HS-27A (cell line): Measurements from ENCODE around the gene CCR5AS.
"Not testable (repeated sequence)": the region's sequence is repeated elsewhere in the genome, so short reads cannot be mapped to it uniquely, and the experiment has no call there.

Experiments used
- DNase-seq: peaks from one replicate; pipeline ENCODE4 v3.0.0-alpha.2; 2012; ENCODE audit warnings: low read depth, missing footprints

CCR5AS gene

GRCh38 chr3:46405301-46406019 is 1.4 kb downstream of the CCR5AS start:
- no peak for DNase-seq

DNA sequence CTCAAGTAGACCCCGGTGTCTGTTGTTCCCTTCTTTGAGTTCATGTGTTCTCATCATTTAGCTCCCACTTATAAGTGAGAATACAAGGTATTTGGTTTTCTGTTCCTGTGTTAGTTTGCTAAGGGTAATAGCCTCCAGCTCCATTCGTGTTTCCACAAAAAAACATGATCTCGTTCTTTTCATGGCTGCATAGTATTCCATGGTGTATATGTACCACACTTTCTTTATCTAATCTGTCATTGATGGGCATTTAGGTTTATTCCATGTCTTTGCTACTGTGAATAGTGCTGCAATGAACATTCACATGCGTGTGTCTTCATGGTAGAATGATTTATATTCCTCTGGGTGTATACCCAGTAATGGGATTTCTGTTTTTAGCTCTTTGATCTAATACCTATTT is 4.0 kb downstream of the CCR5AS start:
- not testable (repeated sequence) for DNase-seq

DNA sequence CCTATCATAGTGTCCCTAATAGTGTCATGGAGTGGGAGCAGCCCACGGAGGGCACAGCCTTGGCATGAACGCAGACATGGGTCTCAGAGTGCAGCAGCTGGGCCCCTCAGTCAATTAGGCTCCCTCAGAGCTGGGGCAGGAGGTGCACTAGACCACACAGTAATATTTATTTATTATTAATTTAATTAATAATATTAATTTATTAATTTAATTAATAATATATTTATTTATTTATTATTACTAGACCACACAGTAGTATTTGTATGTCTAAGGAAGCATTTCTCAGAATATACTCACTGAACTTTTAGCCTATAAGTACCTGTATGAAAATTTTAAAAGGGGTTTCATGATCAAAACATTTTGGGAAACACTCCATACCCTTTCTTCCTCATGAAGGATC is 5.3 kb downstream of the CCR5AS start:
- no peak for DNase-seq

- DNase-seq: no peak
Observed at GRCh38 chr3:46400846-46401245, 6.0 kb downstream of the CCR5AS start.

GRCh38 chr3:46400000-46400734 is 6.7 kb downstream of the CCR5AS start:
- no peak for DNase-seq

GRCh38 chr3:46399557-46399956 is 7.3 kb downstream of the CCR5AS start:
- no peak for DNase-seq

DNA sequence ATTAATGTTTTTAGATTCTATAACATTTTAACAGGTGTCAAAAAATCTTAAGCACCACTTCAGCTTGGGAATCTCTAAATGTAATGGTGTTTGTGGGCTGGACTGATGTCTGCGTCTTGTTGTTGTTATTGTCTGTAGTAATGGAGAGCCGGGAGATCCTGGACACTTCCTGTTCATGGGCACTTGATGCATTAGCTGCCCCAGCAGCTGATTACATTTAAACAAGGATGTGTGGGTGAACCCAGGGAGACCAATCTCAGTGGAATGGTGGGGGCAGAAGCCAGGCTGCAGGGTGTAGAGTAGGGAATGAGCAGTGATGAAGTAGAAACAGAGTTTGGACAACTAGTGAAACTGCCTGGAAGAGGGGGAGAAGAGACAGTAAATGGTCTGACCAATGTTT is 7.8 kb downstream of the CCR5AS start:
- no peak for DNase-seq

GRCh38 chr3:46398186-46398955 is 8.5 kb downstream of the CCR5AS start:
- no peak for DNase-seq

DNA sequence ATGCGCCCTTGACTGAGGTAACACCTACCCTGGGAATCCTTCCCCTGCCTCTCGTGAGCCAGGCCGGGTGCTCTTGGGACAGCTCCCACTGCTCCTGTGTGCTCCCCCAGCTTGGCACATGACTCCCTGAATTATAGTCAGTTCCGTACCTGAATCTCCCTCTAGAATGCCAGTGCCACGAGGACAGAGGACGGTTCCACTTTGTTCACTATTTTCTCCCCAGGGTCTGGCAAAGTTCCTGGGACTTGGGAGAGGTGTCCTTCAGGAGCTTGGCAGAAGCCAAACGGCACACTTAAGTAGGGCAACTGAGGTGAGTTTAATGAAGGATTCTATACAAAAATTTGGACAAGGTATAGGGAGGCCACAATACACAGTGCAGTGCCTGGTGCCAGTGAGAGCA is 9.8 kb downstream of the CCR5AS start:
- no peak for DNase-seq

- DNase-seq: no peak
Observed at GRCh38 chr3:46395766-46396530, 10.9 kb downstream of the CCR5AS start.

DNA sequence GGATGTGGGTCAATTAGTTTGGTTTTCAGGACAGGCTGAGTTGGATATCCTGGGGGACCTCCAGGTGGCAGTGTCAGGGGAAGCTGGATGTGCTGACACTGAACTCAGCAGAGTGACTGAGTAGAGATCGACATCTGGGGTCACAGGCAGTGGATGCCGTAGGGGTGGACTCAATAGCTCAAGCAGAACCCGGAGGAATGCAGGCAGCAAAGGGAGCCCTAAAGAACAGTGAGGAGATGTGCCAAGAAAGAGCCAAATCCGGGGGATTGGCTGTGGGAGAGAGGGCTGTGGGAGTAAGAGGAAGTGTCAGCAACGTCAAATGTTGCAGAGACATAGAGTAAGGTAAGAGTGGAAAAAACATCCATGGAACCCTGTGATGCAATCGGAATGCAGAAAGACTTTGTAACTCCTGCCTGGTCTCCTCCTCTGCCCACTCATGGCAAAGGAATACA is 11.6 kb downstream of the CCR5AS start:
- no peak for DNase-seq

DNA sequence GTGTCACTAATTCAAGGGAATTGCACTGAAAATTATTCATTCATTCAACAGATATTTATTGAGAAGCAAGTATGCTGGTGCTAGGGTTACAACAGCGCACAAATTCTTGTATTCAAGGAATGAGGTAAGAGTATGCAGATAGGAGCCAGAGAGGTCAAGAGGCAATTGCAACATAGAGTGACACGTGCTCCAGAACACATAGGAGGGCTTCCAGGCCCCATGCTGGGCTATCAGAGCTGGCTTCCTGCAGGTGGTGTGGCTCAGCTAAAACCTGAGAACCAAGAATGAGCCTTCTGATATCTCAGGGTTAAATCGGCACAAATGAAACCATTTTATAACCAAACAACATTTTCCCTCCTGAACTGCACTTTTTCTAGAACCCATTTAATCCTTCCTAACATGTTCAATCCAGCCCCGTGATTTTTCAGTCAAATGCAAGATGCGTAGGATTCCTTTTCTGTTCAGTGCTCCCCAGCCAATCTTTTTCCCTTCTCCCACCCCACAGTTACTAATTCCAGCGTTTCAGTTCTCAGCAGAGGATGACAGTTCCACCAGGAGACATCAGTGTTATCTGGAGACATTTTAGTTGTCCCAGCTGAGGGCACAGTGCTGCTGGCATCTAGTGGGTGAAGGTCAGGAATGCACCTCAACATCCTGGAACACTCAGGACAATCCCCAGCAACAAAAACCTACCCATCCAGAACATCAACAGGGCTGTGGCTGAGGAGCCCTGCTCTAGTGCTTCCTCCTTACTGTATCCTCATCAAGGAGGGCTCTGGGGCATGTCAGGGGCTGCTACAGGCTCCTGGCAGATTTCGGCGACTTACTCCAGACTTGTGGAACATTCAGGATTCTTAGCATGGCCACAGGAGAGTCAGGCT is 13.1 kb downstream of the CCR5AS start:
- DNase-seq: no peak

DNA sequence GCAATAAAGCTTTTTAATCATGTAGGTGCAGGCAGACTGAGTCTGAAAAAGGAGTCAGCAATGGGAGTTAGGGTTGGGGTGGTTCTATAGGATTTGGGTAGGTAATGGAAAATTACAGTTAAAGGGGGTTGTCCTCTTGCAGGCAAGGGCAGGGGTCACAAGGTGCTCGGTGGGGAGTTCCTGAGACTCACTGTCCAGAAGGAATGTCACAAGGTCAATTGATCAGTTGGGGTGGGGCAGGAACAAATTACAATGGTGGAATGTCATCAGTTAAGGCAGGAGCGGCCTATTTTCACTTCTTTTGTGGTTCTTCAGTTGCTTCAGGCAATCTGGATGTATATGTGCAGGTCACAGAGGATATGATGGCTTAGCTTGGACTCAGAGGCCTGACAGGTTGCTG is 13.9 kb downstream of the CCR5AS start:
- no peak for DNase-seq

DNA sequence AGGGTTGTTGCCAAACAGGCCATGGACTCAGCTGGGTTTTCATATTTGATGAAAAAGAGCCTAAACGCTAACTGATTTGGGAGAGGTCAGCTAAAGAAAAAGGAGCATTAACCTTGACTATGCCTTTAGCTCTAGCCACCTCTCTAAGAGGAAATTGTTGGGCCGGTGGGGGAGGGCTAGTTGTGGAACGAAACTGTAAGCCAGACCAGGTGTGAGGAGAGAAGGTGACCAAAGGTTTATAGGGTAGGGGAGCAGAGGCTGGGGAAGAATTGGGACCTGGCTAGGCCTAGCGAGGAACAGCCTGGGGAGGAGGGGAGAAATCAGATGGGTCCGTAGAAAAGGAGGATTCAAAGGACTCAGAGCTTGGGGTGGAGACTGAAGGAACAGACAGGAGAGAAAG is 15.3 kb downstream of the CCR5AS start:
- not testable (repeated sequence) for DNase-seq

DNA sequence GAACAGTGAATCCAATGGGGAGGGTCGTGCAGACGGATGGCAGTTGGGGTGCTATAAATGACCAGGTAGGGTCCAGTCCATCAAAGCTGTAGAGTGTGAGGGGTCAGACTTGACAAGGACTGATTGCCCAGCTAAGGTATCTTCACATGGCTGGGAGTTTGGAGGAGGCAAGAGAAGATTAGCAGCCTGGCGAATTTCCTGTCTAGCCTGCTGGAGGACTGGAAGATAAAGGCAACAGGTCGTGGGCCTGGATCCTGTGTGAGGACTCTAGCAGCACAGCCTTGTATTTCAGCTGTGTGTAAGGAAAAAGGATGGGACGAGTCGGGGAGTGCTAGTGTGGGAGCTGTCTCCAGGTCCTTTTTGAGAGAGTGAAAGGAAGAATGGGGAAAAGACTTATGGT is 17.6 kb downstream of the CCR5AS start:
- DNase-seq: no peak

- DNase-seq: not testable (repeated sequence)
Observed at GRCh38 chr3:46388847-46389246, 18.0 kb downstream of the CCR5AS start.

- no peak for DNase-seq
Observed at GRCh38 chr3:46386205-46386604, 20.7 kb downstream of the CCR5AS start.

DNA sequence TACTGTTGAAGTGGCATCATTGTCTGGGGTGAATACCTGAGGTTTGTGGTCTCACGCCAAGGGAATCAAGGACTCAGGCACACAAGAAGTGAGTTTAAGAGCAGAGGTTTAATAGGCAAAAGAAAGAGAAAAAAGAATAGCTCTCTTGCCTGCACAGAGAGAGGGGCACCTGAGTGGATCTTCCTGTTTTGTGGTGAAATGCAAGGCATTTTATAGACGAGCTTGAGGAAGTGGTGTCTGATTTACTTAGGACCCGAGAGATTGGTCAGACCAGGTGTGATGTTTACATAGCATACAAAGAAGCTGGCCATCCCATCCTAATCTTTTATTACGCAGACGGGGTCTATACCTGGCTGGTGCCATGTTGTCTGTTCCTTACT is 22.9 kb downstream of the CCR5AS start:
- no peak for DNase-seq

DNA sequence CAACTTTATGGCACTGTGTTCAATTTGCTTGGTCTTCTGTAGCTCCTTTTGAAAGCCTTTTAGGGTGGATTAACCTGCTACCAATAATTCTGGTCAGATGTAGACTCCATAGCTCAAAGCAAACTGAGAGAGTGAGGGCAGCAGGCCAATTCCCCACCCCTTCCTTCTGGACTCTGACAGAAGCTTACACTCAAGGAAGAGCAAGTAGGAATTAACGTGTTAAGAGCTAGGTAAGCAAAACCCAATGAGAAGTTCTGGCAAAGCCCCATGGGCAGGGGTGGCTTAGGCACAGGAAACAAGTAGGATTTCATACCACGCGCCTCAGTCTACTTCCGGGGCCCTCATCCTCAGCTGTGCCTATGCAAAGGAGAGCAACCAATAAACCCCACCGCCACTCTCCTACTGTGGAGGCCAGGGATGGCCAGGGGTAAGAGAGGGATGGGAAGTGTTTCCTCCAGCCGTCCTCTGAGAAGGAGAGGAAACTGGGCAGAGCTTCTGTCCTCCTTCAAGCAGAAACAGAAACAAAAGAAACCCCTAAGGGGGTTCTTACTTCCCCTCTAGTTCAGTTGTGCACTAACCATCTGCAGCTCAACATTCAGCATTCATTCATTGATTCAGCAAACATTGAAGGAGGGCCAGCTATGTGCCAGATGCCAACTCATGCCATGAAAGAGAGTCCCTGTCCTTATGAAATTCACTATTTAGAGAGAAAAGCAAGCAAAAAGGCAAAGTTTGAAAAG is 23.5 kb downstream of the CCR5AS start:
- DNase-seq: no peak

DNA sequence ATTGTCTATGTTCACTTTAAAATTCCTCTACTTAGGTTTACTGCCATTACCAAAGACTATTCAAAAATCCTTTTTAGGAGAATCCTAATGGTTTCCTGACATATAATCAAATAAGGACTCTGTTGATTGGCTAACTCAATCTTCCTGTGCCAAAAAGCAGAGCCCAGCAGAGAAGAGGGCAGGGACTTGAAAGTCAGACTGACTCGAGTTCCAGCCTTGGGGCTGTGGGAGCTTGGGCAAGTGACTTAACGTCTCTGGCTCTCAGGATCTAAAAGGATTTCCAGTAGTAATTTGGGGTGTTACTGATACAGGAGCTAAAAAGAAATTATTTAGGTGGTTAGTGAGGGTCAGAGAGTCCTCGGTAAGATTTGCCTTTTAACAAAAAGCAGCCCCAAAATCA is 25.2 kb downstream of the CCR5AS start:
- no peak for DNase-seq
